NCI-H2029 (cell line): Measurements from ENCODE around the gene ZNF606.

ENCODE experiments used
- DNase-seq: peaks from one replicate; lab custom pipeline; 2025; lab: John Stamatoyannopoulos, UW

ZNF606 gene

DNA sequence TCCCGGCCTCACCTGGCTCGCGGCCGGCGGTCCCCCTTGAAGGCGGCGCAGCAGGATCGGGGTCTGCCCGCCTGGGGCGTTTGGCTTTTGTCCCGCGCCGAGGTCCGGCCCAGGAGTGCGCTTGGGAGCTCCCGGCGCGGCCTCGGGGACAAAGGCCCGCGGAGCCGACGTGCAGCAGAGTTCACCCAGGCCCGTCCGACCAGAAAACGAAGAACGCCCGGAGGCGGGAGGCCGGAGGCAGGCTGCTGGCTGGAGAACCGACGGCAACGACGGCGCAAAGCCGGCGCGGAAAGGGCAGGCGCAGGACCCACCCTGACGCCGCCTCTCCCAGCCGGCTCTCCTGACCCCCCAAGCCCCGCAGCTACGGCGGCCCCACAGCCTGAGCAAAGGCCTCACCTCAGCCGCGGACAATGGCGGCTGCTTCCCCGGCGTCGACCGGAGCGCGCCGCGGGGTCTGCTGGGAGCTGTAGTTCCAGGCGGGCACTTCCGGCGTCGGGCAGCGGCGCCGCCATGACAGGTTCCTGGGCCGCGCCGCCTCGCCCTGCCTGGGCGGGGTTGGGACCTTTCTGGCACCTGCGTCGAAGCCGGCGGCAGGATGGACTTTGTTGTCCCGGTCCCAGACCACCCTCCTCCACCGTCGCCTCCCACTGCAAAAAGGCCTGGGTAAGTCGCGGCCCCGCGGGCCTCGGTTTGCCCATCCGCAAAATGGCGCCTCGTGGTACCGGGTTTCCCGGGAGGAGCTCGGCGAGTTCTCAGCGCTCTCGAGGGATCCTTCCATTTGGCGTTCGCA, at the start of gene ZNF606:
TSS of gene ZNF606 (minus strand) at position 437 of the 790 bp plus-strand sequence. CDS start 1,501 bp downstream, outside the sequence.
- DNase-seq = peak; percentile 82

DNA sequence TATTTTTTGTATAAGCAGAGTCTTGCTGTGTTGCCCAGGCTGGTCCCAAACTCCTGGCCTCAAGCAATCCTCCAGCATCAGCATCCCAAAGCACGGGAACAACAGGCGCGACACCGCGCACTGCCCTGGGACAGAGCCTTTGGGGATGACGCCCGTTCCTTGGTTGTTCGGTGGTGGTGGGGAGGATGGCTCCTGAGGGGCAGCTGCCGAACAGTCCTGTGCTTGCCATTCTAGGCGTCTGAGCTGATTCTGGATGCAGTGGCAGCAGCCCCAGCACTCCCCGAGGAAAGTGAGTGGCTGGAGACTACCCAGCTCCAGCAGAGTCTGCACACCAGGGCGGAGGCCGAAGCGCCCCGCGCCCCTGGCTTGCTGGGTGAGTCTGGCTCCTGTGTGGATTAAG, 49.6 kb upstream of the ZNF606 start:
- DNase-seq = no peak

DNA sequence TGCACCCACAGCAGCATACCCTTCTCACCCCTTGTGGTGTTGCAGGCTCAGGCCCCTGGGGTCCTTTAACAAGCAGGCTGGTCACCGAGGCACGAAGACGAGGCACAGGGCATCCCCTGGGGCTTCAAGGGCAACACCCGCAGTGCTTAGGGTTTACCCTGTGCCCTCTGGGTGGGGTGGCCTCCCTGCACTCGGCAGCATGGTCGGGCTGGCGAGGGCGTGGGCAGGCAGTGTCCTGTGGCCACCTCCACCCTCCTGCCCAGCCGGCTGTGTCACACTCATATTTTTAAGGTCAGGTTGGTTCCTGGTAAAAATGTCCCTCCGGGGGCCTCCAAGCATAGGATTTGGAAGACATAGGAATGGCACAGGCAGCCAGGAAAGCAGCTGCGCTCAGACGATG, 45.1 kb upstream of the ZNF606 start:
- DNase-seq = no peak

DNA sequence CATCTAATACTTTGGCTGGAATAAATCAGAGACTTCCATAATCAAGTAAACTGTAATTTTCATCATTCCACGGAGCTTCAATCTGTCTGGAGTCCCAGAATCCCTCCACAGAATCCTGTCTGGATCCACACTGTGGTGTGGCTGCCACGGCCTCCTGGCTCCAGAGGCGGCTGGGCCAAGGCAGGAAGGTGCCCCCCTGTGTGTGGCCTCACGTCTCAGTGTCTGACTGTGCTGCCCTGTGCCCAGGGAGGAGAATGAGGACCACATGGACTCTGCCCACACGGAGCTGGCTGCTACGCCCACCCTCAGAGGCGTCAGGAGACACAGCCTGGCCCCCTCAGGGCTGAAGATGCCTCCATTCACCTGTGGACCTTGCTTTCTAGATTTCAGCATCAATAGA, 44.2 kb upstream of the ZNF606 start:
- no peak for DNase-seq

DNA sequence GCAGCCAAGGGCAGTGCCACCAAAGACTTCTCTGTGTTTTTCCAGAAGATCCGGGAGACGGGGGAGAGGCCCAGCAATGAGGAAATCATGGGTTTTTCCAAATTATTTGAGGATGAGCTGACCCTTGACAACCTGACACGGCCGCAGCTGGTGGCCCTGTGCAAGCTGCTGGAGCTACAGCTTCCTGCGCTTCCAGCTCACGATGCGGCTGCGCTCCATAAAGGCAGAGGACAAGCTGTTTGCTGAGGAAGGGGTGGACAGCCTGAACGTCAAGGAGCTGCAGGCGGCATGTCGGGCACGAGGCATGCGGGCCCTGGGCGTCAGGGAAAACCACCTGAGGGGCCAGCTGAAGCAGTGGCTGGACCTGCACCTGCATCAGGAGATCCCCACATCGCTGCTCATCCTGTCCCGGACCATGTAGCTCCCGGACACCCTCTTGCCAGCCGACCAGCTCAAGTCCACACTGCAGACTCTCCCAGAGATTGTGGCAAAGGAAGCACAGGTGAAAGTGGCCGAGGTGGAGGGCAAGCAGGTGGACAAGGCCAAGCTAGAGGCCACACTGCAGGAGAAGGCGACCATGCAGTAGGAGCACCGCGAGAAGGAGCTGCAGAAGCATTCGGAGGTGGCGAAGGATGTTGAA, 42.9 kb upstream of the ZNF606 start:
- no peak for DNase-seq

DNA sequence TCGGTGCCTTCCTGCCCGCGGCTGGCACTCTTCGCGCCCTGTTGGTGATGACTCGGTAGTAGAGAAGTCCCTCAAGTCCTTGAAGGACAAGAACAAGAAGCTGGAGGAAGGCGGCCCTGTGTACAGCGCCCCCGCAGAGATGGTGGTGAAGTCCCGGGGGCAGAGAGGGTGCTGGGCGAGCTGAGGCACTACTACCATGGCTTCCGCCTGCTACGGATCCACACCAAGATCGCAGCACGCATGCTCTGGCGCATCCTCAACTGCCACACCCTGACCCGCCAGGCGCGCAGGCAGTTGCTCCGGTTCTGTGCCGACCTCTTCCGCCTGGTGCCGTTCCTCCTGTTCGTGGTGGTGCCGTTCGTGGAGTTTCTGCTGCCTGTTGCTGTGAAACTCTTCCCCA, 42.3 kb upstream of the ZNF606 start:
- no peak for DNase-seq

DNA sequence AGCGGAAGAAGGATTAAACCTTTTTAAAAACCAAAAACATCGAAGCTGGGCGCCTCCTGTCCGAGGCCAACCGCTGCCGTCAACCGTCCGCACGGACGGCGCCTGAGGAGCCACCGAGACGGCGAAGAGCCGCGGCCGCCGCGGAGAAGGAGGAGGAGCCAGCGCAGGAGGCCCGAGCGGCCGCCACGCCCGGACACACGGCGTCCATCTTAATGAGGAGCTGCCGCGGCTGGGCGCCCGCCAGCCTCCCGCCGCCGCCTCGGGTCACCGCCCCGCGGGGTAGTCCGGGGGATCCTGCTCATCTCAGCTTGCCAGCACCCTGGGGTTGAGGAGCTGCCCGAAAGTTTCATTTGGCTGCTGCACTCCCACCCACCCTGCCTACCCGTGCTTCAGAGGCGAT, 41.8 kb upstream of the ZNF606 start:
- DNase-seq = no peak

DNA sequence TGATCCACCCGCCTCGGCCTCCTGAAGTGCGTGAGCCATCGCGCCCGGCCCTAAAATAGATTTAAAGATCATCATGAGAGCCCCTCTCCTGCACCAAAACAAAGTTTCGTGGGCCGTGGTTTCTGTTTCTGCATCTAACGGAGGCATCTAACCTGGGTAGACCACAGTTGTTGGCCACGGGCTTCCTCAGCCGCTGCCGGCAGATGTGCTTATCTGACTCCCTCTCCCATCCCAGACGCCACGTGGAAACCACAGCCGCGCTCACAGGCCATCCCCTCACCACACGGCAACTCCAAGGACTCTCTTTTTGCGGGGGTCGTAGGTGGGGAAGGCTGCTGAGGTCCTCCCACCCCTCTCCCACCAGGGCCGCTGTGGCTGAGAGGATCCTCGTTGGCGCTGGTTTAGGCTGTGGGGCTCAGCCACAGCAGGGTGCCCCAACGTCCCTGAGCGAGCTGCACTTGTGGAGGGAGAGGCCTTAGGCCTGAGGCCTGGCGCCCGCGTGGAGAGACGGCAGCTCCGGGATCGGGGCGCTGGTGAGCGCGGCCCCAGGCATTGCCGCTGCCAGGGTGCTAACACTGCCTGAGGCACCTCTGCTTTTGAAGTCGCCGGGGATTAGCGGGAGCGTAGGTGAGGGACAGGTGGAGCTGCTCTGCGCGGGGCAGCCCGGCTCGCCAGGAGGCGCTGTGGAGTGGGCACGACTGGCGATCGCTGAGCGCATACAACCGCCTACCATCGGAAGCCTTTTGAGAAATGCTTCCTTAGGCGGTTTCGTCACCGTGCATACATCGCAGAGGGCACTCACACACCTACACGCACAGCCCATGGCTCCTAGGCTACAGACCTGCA, 40.1 kb upstream of the ZNF606 start:
- DNase-seq = no peak

DNA sequence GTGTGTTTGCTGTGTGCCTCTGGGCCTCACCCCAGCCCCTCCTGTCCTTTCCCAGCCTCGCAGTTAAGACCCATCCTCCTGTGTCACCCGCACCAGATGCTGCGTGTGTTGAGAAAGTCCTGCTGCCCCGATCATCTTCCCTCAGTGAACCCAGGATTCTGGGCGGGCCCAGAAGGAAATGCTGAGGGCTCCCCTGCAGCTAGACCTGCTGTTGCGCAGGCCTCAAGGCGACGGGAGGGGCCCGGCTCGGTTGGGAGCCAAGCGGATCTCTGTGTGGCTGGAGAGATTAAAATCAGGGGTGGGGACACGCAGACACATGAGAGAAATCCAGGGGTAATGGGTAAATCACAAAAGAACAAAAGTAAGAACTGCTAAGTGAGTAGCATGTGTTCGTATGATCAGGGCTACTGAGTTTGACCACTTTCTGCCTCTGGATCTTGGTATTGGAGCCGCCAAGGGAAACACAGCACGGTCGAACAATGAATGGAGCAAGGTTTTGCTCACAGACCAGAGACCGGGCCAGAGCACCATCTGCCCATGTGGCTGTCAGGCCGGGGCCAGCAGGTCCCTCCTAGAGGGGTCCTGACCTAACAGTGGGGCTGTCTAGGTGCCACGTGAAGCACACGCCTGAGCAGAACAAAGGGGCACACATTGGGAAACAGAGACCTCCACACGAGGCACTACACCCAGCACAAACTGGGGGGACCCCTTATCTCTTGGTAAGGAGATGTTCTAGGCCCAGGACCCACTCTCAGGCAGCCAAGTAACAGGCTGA, 38.3 kb upstream of the ZNF606 start:
- no peak for DNase-seq

DNA sequence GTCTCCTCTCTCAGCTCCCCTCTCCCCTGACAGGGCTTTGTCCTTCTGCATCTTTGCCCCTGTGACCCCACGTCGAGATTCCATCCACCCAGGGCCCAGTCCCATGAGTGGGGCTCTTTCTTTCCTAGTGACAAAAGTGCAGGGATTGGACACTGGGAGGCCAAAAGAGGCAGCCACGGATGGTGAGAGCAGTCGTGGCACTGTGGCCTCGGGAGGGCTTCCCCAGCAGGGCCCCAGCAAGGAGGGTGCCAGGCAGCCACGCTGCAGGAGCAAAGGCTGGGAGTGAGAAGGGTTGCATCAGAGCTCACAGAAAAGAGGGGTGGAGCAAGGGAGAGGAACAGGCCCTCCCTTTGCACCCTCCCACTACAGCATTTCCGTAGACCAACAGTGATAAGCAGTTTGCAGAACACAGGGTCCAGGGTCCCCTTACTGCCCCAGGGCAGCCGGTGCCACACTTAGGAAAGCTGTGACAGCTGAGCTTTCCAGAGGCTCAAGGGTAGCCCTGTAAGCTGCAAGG, 36.1 kb upstream of the ZNF606 start:
- no peak for DNase-seq

DNA sequence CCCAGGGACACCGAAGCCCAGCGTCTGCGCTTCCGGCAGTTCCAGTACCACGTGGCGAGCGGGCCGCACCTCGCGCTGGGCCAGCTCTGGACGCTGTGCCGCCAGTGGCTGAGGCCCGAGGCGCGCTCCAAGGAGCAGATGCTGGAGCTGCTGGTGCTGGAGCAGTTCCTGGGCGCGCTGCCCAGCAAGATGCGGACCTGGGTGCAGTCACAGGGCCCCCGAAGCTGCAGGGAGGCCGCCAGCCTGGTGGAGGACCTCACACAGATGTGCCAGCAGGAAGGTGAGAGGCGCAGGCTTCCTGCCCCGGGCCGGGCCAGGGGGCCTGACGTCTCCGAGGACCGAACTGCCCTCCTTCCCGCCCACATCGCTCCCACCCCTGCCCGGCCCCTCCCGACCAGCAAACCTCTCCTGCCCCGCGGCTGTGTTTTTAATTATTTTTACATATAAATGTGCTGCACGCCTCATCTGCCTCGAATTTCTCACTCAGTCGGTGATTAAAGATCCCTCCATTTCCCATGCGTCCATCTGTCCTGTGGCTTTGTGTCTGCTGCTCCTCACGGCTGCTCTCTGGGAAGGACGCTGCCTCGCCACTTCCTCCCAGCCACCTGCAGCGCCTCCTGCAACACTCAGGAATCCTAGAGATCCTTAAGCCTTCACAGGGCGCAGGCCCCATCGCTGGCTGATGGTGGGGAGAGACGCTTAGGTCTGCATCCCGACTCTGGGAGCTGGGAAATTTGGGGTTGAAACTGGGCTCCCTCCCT, 35.5 kb upstream of the ZNF606 start:
- no peak for DNase-seq

DNA sequence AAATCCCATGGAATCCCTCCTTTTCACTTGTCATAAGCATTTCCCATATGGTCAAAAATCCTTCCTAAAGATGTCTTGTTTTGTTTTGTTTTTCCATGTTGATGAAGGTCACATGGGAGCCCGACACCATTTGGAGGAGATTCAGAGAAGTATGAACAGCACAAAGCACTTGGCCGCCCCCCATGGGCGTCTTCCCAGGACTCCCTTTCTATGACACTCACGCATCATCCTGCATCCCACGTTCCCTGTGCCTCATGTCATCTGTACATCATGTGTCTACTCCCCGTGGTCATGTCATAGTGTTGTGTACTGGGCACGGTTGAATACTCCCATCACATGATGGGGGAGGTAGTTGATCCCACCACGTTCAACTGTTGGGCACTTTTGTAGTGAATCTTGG, 33.2 kb upstream of the ZNF606 start:
- no peak for DNase-seq

DNA sequence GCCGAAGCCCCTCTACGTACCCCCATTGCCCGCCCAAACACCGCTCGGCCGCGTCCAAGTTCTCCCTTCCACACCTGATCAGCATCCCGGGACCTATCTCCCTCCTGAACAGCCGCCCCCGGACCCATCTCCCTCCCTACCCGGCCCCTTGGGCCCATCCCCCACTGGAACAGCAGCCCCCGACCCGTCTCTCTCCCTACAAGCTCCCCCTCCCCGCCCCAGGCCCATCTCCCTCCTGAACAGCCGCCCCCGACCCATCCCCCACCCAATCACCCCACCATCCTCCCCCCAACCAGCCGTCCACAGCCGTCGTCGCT, 31.8 kb upstream of the ZNF606 start:
- DNase-seq = no peak

DNA sequence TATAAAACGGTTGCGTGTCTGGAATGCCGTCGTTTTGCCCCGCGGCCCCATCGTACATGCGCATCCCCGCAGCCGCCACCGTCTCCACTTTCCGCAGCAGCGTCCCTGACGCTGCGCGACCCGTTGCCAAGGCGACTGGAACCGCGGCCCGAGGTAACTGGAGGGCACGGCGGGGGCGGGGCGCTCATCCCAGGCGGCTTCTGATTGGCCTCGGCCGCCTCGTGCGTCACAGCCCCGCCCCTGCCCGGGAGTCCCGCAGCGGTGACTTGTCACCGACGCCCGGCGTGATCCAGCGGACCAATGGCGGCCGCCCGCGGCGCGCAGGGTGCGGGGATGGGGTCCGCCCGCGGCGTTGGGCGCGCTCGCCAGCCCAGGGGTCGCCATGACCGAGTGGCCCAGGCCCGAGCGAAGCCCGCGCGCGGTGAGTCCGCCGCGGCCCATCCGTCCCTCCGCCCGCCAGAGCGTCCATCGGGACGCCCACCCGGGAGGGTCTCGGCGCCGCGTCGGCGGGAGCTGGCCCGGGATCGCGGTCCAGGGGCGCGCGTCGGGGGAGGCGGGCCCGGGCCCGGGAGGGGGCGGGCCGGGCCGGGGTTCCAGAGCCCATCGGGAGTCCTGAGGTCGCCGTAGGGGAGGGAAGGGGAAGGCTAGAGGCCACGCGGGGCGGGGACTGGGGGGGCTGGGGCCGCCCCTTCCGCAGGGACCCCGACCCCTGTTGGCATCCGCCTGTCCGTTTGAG, 31.3 kb upstream of the ZNF606 start, which contains the start of gene ZSCAN1:
TSS of gene ZSCAN1 (plus strand) at position 285 of the 736 bp plus-strand sequence. CDS start 3,812 bp downstream, outside the sequence.
- DNase-seq = peak; percentile 84

DNA sequence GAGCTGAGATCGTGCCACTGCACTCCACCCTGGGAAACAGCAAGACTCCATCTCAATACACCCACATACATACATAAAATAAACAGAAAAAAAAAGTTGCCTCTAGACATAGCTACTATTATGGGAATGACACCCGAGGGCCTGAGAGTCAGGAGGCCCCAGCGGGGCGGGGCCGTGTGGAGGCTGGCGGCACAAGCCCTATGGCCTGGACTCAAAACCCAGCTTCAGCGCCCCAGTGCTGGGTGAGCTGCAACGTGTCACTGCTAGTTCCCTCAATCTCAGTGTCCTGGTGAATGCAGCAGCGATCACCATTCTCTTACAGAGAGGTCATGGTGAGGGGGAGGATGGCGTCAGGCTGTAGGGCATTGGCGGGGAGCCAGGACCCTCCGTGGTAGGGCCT, 22.0 kb upstream of the ZNF606 start:
- no peak for DNase-seq

DNA sequence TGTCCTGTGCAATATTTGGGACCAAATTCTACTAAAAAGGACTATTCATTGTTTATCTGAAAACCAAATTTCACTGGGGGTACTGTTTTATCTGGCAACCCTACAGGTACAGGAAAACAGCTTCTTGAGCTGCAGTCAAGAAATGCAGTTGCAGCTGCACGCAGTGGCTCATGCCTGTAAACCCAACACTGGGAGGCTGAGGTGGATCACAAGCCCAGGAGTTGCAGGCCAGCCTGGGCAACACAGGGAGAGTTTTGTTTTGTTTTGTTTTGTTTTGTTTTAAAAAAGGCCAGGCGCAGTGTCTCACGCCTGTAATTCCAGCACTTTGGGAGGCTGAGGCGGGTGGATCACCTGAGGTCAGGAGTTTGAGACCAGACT, 19.7 kb upstream of the ZNF606 start:
- DNase-seq = no peak

DNA sequence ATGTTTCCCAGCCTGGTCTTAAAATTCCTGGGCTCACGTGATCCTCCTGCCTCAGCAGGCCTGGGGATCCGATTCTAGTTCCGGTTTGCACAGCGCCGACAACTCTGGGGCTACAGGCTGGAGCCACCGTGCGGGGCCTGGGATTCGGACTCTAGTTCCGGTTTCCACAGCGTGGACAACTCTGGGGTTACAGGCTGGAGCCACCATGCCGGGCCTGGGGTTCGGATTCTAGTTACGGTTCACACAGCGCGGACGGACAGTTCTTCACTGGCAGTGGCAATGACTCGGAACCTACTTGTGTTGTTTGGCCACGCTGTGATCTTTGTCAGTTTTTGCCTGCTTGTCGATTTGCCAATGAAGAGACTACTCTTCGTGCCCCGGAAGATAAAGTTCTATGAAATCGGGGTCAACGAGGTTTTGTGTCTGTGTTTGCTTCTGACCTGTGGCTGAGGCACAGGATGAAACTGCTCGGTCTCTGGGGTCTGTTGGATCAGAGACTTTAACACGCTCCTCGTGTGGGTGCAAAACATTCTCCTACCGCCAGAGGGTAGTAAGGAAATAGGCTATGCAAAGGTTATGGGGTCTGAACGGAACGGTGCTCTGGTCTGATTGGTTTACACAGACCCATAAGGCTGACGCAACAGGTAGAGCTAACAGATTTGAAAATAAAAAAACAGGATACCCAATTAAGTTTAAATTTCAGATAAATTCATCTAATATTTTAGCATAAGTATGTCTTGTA, 19.1 kb upstream of the ZNF606 start:
- peak; percentile 39 for DNase-seq

DNA sequence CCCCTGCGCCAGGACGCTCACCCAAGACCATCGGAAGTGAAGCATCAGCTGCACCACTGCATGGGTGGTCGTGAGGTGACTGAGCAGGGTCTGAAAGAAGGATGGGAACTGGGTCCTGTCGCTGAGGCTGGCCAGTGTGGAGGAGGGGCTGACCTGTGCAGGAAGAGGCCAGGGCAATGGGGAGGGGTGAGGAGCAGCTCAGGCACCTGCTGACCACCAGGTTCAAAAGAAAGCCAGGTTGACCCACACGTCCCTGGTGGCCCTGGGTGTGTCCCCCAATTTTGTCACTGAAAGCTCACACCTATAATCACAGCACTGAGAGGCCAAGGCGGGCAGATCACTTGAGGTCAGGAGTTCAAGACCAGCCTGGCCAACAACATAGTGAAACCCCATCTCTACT, 17.5 kb upstream of the ZNF606 start:
- DNase-seq = no peak

DNA sequence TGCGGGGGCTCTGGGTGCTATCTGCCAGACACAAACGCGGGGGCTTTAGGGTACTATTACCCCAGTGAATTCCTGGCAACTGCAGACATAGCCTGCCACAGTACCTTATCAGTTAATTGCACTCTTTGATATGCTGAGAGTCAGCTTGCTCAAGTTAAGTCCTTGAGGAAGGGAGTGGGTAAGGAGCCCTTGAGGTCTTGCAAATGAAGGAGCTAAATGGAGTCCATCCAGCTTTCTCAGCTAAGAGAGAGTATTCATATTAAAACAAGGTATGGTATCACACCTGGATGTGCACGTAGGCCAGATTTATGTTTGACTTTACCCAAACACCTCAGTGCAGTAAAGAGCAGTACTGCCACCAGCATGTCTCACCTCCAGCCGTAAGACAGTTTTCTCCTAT, 11.5 kb upstream of the ZNF606 start:
- DNase-seq = no peak

DNA sequence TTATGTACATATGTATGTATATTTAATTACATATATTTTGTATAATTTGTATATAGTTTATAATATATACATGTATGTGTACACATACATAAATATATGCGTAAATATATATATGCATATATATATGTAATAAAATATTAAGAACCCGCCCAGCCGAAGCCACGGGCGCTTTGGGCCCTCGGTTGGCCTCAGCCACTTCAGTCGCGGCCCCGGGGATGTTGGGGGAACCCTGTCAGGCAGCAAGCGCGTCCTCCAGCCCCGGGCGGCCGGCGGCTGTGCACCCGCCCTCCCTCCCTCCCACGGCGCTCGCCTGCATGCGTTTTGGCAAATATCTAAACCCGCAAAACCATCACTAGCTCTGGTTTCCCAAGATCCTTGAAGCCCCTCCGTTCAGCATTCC, 7.9 kb upstream of the ZNF606 start:
- DNase-seq = no peak
